Liver (tissue), 9 donors: ENCODE results near the gene SNAI3. TPM values are rescaled to one million over a fixed set of nuclear protein-coding genes. Genes with fewer than 3 reads are reported as not detected.

ENCODE experiments used
- DNase-seq: peaks from one replicate; pipeline ENCODE4 v3.0.0-alpha.2; 2017; ENCODE audit warnings: low spot score
- H3K27ac ChIP-seq, 2 donors: one replicate each; pipeline ENCODE4 v1.7.0; 2013; ENCODE audit warnings: inconsistent platforms in 2 of 2, low read length in 2 of 2, control low read depth in 1 of 2, low read depth in 1 of 2, mild to moderate bottlenecking in 1 of 2
- H3K27me3 ChIP-seq, 4 donors: one replicate each; pipeline versions ENCODE4 v1.6.1 to v1.7.0; 2013; ENCODE audit warnings: low read length in 3 of 4, inconsistent platforms in 1 of 4, mild to moderate bottlenecking in 1 of 4, moderate library complexity in 1 of 4; ENCODE audit not compliant: control insufficient read depth in 4 of 4, insufficient read depth in 4 of 4
- H3K36me3 ChIP-seq, 4 donors: one replicate each; pipeline versions ENCODE4 v1.6.1 to v1.7.0; 2013; ENCODE audit warnings: low read length in 3 of 4, mild to moderate bottlenecking in 3 of 4, low read depth in 1 of 4, moderate library complexity in 1 of 4; ENCODE audit not compliant: control insufficient read depth in 4 of 4, insufficient read depth in 3 of 4
- H3K4me1 ChIP-seq, 4 donors: one replicate each; pipeline versions ENCODE4 v1.6.1 to v1.7.0; 2013; ENCODE audit warnings: low read length in 3 of 4, mild to moderate bottlenecking in 3 of 4, moderate library complexity in 1 of 4; ENCODE audit not compliant: control insufficient read depth in 4 of 4, insufficient read depth in 4 of 4
- H3K4me3 ChIP-seq, 3 donors: one replicate each; pipeline versions ENCODE4 v1.6.1 to v1.7.0; 2013; ENCODE audit warnings: low read length in 3 of 3, control low read depth in 1 of 3, low read depth in 1 of 3, mild to moderate bottlenecking in 1 of 3
- H3K9ac ChIP-seq, 2 donors: one replicate each; pipeline ENCODE4 v1.7.0; 2013; ENCODE audit warnings: low read length in 2 of 2, mild to moderate bottlenecking in 2 of 2, moderate library complexity in 2 of 2, control low read depth in 1 of 2, low read depth in 1 of 2
- H3K9me3 ChIP-seq, 4 donors: one replicate each; pipeline versions ENCODE4 v1.6.1 to v1.7.0; 2013; ENCODE audit warnings: low read length in 3 of 4; ENCODE audit not compliant: control insufficient read depth in 4 of 4
- EGR1 ChIP-seq, 2 donors: IDR thresholded peaks; 2 replicates each; pipeline ENCODE4 v1.6.1; 2016 to 2018; ENCODE audit warnings: antibody characterized with exemption in 2 of 2, low read depth in 2 of 2
- FOXA1 ChIP-seq: IDR thresholded peaks from 2 replicates; pipeline ENCODE4 v1.6.1; 2016; ENCODE audit warnings: antibody characterized with exemption
- FOXA2 ChIP-seq: IDR thresholded peaks from 2 replicates; pipeline ENCODE4 v1.6.1; 2016; ENCODE audit warnings: antibody characterized with exemption
- GABPA ChIP-seq, 2 donors: IDR thresholded peaks in 1 of 2; conservative IDR thresholded peaks in 1 of 2; 2 replicates each; pipeline ENCODE4 v1.6.1; 2016; ENCODE audit warnings: antibody characterized with exemption in 2 of 2, mild to moderate bottlenecking in 1 of 2, moderate library complexity in 1 of 2
- HNF4A ChIP-seq, 2 donors: conservative IDR thresholded peaks; 2 replicates each; pipeline ENCODE4 v1.6.1; 2016; ENCODE audit warnings: antibody characterized with exemption in 2 of 2, mild to moderate bottlenecking in 2 of 2
- HNF4G ChIP-seq: IDR thresholded peaks from 2 replicates; pipeline ENCODE4 v1.6.1; 2016; ENCODE audit warnings: antibody characterized with exemption
- JUND ChIP-seq, 2 donors: IDR thresholded peaks; 2 replicates each; pipeline ENCODE4 v1.6.1; 2016; ENCODE audit warnings: antibody characterized with exemption in 2 of 2
- NR2F2 ChIP-seq: IDR thresholded peaks from 2 replicates; pipeline ENCODE4 v1.6.1; 2016; ENCODE audit warnings: antibody characterized with exemption
- RAD21 ChIP-seq, 2 donors: IDR thresholded peaks; 2 replicates each; pipeline ENCODE4 v1.6.1; 2016; ENCODE audit warnings: antibody characterized with exemption in 2 of 2, mild to moderate bottlenecking in 2 of 2
- RXRA ChIP-seq, 2 donors: IDR thresholded peaks; 2 replicates each; pipeline ENCODE4 v1.6.1; 2017 to 2018; ENCODE audit warnings: antibody characterized with exemption in 2 of 2, mild to moderate bottlenecking in 1 of 2
- SP1 ChIP-seq: IDR thresholded peaks from 2 replicates; pipeline ENCODE4 v1.6.1; 2018; ENCODE audit warnings: antibody characterized with exemption, mild to moderate bottlenecking
- TAF1 ChIP-seq: conservative IDR thresholded peaks from 2 replicates; pipeline ENCODE4 v1.6.1; 2016; ENCODE audit warnings: antibody characterized with exemption, mild to moderate bottlenecking
- YY1 ChIP-seq: IDR thresholded peaks from 2 replicates; pipeline ENCODE4 v1.6.1; 2016; ENCODE audit warnings: antibody characterized with exemption, mild to moderate bottlenecking
- WGBS: extraction: QIAGEN DNeasy Blood & Tissue Kit; methylation state at CpG from one replicate; pipeline ENCODE4 v1.1.7; 2013; 5-methylcytosine and 5-hydroxymethylcytosine counted together
- polyA plus RNA-seq, 2 donors: library from polyadenylated mRNA; stranded (reverse) in 1 of 2; unstranded in 1 of 2; fragments of 200-250 nt in 1 of 2; fragments of >200 nt in 1 of 2; fragmentation: Nextera tagmentation in 1 of 2; extraction: Ambion mirVana in 1 of 2; gene quantifications; one replicate each; pipeline versions ENCODE4 v1.2.1 to v1.2.3, GENCODE V29; 2013 to 2015
- total RNA-seq, 2 donors: library from RNA; depleted of rRNA; stranded (reverse); fragments of >200 nt; gene quantifications; one replicate each; pipeline ENCODE4 v1.2.3, GENCODE V29; 2014
- TF ChIP-seq, protein P1 (sequence below): IDR thresholded peaks from 2 replicates; pipeline ENCODE4 v1.6.1; 2016; ENCODE audit warnings: antibody characterized with exemption
- TF ChIP-seq, protein P2 (sequence below): fragments of 150-350 bp; IDR thresholded peaks from 2 replicates; pipeline ENCODE4 v1.5.1; 2017; ENCODE audit warnings: improper control_type of control experiment, low read depth, low read length; ENCODE audit not compliant: missing input control
- TF ChIP-seq, protein P3 (sequence below): IDR thresholded peaks from 2 replicates; pipeline ENCODE4 v1.6.1; 2016; ENCODE audit warnings: antibody characterized with exemption
- TF ChIP-seq, protein P4 (sequence below): IDR thresholded peaks from 2 replicates; pipeline ENCODE4 v1.6.1; 2016; ENCODE audit warnings: antibody characterized with exemption
- TF ChIP-seq, protein P5 (sequence below): IDR thresholded peaks from 2 replicates; pipeline ENCODE4 v1.6.1; 2016; ENCODE audit warnings: antibody characterized with exemption, mild to moderate bottlenecking
- donor health status: healthy.
- donor health status: healthy.
- donor health status: healthy.
- donor health status: healthy.
- donor health status: healthy.

Gene SNAI3
- total and polyA plus RNA-seq, 4 donors = 0.05 to 0.48 (median 0.20) TPM

DNA sequence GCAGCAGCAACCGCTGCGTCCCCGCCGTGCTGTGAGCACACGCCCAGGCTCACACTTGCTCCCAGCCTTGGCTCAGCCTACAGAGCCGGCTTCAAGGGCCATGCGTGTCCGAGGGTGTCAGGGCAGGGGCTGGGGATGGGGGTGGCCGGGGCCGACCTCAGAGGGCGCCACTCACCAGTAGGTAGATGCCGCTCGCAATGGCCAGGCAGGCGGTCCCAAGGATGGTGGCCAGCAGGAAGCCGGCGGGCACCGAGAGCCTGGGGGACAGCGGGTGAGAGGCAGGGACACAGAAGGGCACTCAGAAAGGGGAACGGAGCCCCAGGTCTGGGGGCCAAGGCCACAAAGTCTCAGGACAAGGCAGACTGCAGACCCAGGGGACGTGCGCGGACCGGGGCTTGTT is 40.4 kb downstream of the SNAI3 start:
- Histone ChIP-seq H3K36me3 (peaks cover 0 to 2% (median under 1%) of the 10 kb centered on the region in 4 donors), H3K9ac (no peak overlapping the region), H3K27ac (no peak overlapping the region), H3K4me1 (peaks cover 0 to 11% (median 3%) of the 10 kb centered on the region in 4 donors), H3K9me3 (no peaks in the 10 kb centered on the region), H3K27me3 (no peaks in the 10 kb centered on the region), H3K4me3 (no peak overlapping the region)
- DNase-seq = no peak
- WGBS = 90% methylated on average over 23 of the region's 23 CpGs
- TF ChIP-seq HNF4G (no peak), HNF4A (conservative IDR thresholded peaks at IDR 0.05) (no peak), YY1 (no peak), TAF1 (no peak), RAD21 (IDR thresholded peaks at IDR 0.05) (no peak), JUND (IDR thresholded peaks at IDR 0.05) (no peak), FOXA2 (no peak), GABPA (IDR thresholded peaks at IDR 0.05 in 1 of 2, conservative IDR thresholded peaks at IDR 0.05 in 1 of 2) (no peak), EGR1 (IDR thresholded peaks at IDR 0.05; ENCODE audit: low read depth in 2 of 2) (no peak), NR2F2 (no peak), RXRA (IDR thresholded peaks at IDR 0.05) (no peak), SP1 (no peak)
- TF ChIP-seq, protein P1, sequence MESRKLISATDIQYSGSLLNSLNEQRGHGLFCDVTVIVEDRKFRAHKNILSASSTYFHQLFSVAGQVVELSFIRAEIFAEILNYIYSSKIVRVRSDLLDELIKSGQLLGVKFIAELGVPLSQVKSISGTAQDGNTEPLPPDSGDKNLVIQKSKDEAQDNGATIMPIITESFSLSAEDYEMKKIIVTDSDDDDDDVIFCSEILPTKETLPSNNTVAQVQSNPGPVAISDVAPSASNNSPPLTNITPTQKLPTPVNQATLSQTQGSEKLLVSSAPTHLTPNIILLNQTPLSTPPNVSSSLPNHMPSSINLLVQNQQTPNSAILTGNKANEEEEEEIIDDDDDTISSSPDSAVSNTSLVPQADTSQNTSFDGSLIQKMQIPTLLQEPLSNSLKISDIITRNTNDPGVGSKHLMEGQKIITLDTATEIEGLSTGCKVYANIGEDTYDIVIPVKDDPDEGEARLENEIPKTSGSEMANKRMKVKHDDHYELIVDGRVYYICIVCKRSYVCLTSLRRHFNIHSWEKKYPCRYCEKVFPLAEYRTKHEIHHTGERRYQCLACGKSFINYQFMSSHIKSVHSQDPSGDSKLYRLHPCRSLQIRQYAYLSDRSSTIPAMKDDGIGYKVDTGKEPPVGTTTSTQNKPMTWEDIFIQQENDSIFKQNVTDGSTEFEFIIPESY = no peak
- TF ChIP-seq, protein P2, sequence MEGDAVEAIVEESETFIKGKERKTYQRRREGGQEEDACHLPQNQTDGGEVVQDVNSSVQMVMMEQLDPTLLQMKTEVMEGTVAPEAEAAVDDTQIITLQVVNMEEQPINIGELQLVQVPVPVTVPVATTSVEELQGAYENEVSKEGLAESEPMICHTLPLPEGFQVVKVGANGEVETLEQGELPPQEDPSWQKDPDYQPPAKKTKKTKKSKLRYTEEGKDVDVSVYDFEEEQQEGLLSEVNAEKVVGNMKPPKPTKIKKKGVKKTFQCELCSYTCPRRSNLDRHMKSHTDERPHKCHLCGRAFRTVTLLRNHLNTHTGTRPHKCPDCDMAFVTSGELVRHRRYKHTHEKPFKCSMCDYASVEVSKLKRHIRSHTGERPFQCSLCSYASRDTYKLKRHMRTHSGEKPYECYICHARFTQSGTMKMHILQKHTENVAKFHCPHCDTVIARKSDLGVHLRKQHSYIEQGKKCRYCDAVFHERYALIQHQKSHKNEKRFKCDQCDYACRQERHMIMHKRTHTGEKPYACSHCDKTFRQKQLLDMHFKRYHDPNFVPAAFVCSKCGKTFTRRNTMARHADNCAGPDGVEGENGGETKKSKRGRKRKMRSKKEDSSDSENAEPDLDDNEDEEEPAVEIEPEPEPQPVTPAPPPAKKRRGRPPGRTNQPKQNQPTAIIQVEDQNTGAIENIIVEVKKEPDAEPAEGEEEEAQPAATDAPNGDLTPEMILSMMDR = no peak
- TF ChIP-seq, protein P3, sequence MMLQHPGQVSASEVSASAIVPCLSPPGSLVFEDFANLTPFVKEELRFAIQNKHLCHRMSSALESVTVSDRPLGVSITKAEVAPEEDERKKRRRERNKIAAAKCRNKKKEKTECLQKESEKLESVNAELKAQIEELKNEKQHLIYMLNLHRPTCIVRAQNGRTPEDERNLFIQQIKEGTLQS = no peak
- TF ChIP-seq, protein P4, sequence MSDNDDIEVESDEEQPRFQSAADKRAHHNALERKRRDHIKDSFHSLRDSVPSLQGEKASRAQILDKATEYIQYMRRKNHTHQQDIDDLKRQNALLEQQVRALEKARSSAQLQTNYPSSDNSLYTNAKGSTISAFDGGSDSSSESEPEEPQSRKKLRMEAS = no peak

DNA sequence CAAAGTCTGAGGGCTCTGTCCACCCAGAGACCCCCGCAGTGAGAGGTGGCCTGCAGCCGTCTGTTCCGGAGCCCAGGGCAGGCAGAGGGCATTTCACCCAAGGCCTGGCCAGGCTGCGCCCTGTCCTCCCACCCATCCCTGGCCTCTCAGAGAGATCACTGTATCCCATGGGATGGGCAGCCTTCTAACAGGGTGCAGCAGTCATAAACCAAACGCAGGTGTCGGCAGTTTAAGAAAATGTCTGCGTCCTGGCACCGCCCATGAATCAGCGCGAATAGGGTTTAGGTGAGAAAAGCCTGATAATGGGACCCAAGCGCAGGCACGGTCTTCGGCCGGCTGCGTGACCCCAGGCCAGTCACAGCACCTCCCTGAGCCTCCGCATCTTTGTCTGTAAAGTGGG is 40.9 kb downstream of the SNAI3 start:
- 91% methylated on average over 16 of the region's 16 CpGs for WGBS
- no peak for DNase-seq

More for the DNA sequence above, 40.9 kb downstream of the SNAI3 start:
- Histone ChIP-seq H3K9ac (no peak overlapping the region), H3K4me3 (no peak overlapping the region), H3K27me3 (no peaks in the 10 kb centered on the region), H3K9me3 (no peaks in the 10 kb centered on the region), H3K4me1 (peaks cover 0 to 11% (median 3%) of the 10 kb centered on the region in 4 donors), H3K27ac (no peak overlapping the region), H3K36me3 (peaks cover 0 to 2% (median under 1%) of the 10 kb centered on the region in 4 donors)
- TF ChIP-seq NR2F2 = no peak
- no peak for TF ChIP-seq RXRA (IDR thresholded peaks at IDR 0.05)
- TF ChIP-seq FOXA2 = no peak
- no peak for TF ChIP-seq HNF4A (conservative IDR thresholded peaks at IDR 0.05)
- no peak for TF ChIP-seq JUND (IDR thresholded peaks at IDR 0.05)
- TF ChIP-seq HNF4G = no peak
- TF ChIP-seq, protein P4 = no peak
- no peak for TF ChIP-seq EGR1 (IDR thresholded peaks at IDR 0.05; ENCODE audit: low read depth in 2 of 2)
- TF ChIP-seq SP1 = no peak
- TF ChIP-seq, protein P2 = no peak
- TF ChIP-seq, protein P3 = no peak
- no peak for TF ChIP-seq YY1
- TF ChIP-seq, protein P1 = no peak
- no peak for TF ChIP-seq GABPA (IDR thresholded peaks at IDR 0.05 in 1 of 2, conservative IDR thresholded peaks at IDR 0.05 in 1 of 2)
- TF ChIP-seq, protein P5, sequence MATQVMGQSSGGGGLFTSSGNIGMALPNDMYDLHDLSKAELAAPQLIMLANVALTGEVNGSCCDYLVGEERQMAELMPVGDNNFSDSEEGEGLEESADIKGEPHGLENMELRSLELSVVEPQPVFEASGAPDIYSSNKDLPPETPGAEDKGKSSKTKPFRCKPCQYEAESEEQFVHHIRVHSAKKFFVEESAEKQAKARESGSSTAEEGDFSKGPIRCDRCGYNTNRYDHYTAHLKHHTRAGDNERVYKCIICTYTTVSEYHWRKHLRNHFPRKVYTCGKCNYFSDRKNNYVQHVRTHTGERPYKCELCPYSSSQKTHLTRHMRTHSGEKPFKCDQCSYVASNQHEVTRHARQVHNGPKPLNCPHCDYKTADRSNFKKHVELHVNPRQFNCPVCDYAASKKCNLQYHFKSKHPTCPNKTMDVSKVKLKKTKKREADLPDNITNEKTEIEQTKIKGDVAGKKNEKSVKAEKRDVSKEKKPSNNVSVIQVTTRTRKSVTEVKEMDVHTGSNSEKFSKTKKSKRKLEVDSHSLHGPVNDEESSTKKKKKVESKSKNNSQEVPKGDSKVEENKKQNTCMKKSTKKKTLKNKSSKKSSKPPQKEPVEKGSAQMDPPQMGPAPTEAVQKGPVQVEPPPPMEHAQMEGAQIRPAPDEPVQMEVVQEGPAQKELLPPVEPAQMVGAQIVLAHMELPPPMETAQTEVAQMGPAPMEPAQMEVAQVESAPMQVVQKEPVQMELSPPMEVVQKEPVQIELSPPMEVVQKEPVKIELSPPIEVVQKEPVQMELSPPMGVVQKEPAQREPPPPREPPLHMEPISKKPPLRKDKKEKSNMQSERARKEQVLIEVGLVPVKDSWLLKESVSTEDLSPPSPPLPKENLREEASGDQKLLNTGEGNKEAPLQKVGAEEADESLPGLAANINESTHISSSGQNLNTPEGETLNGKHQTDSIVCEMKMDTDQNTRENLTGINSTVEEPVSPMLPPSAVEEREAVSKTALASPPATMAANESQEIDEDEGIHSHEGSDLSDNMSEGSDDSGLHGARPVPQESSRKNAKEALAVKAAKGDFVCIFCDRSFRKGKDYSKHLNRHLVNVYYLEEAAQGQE = no peak
- no peak for TF ChIP-seq TAF1
- no peak for TF ChIP-seq FOXA1
